Naive thymus-derived CD4-positive, alpha-beta T cell (primary cell): ENCODE data around the gene DUS2. TPM values are rescaled to one million over a fixed set of nuclear protein-coding genes. Genes with fewer than 3 reads are reported as not detected.

Source experiments
- ATAC-seq: fragments of 150-1000 bp; cut with Tn5 transposase; 2 replicates; pipeline ENCODE4 v1.10.0; 2021; ENCODE audit warnings: mild to moderate bottlenecking, moderate library complexity
- CTCF ChIA-PET: fragments of 350-600 bp; sonication (Branson Sonifier 250); formaldehyde crosslinking; loops from one replicate; lab custom pipeline; 2021; ENCODE audit warnings: antibody characterized with exemption; lab: Charles Lee
- POLR2A ChIA-PET: fragments of 350-600 bp; sonication (Branson Sonifier 250); formaldehyde crosslinking; loops from one replicate; lab custom pipeline; 2021; ENCODE audit warnings: antibody characterized with exemption, inconsistent platforms; lab: Charles Lee
- DNase-seq, 9 donors: peaks; one replicate each; pipeline versions ENCODE4 v3.0.0 to v3.0.0-alpha.2; 2020 to 2022; ENCODE audit warnings: mixed read lengths in 1 of 9
- H3K27ac ChIP-seq: one replicate; pipeline ENCODE4 v1.7.0; 2013; ENCODE audit warnings: mild to moderate bottlenecking, low read depth, low read length, moderate library complexity
- H3K27me3 ChIP-seq, 2 donors: one replicate each; pipeline ENCODE4 v1.7.0; 2013; ENCODE audit warnings: low read length in 2 of 2, mild to moderate bottlenecking in 2 of 2, moderate library complexity in 2 of 2; ENCODE audit not compliant: control insufficient read depth in 2 of 2, insufficient read depth in 2 of 2
- H3K36me3 ChIP-seq, 3 experiments: 1 replicate in 2 of 3; 2 replicates in 1 of 3; pipeline ENCODE4 v1.7.0; 2013; ENCODE audit warnings: low read length in 3 of 3, mild to moderate bottlenecking in 3 of 3, moderate library complexity in 1 of 3; ENCODE audit not compliant: insufficient read depth in 3 of 3, control insufficient read depth in 2 of 3
- H3K4me1 ChIP-seq, 2 donors: one replicate each; pipeline ENCODE4 v1.7.0; 2013; ENCODE audit warnings: low read length in 2 of 2, mild to moderate bottlenecking in 2 of 2, moderate library complexity in 1 of 2; ENCODE audit not compliant: control insufficient read depth in 2 of 2, insufficient read depth in 2 of 2
- H3K4me3 ChIP-seq: 2 replicates; pipeline ENCODE4 v1.7.0; 2013; ENCODE audit warnings: mild to moderate bottlenecking, low read length
- H3K9me3 ChIP-seq, 3 experiments: 1 replicate in 2 of 3; 2 replicates in 1 of 3; pipeline ENCODE4 v1.7.0; 2013; ENCODE audit warnings: low read length in 3 of 3; ENCODE audit not compliant: control insufficient read depth in 2 of 3
- H3K27ac Mint-ChIP-seq, 9 donors: one replicate each; pipeline ENCODE4 v1.8.0; 2020 to 2022; ENCODE audit warnings: mixed read lengths in 9 of 9, mild to moderate bottlenecking in 8 of 9, moderate library complexity in 5 of 9, inconsistent platforms in 2 of 9
- H3K27me3 Mint-ChIP-seq, 5 donors: one replicate each; pipeline ENCODE4 v1.8.0; 2021 to 2022; ENCODE audit warnings: mixed read lengths in 5 of 5, mild to moderate bottlenecking in 1 of 5
- H3K36me3 Mint-ChIP-seq, 5 donors: one replicate each; pipeline ENCODE4 v1.8.0; 2020 to 2022; ENCODE audit warnings: mixed read lengths in 5 of 5, mild to moderate bottlenecking in 3 of 5, inconsistent platforms in 1 of 5
- H3K4me1 Mint-ChIP-seq, 7 donors: one replicate each; pipeline ENCODE4 v1.8.0; 2020 to 2022; ENCODE audit warnings: mixed read lengths in 7 of 7, mild to moderate bottlenecking in 3 of 7, inconsistent platforms in 1 of 7
- H3K4me3 Mint-ChIP-seq, 10 donors: one replicate each; pipeline ENCODE4 v1.8.0; 2020 to 2022; ENCODE audit warnings: mild to moderate bottlenecking in 10 of 10, mixed read lengths in 10 of 10, moderate library complexity in 6 of 10, inconsistent platforms in 2 of 10
- H3K9me3 Mint-ChIP-seq, 11 donors: one replicate each; pipeline ENCODE4 v1.8.0; 2020 to 2022; ENCODE audit warnings: mixed read lengths in 11 of 11, mild to moderate bottlenecking in 4 of 11, inconsistent platforms in 1 of 11, moderate library complexity in 1 of 11
- intact Hi-C, 2 donors: fragments of 100-400 bp; cut with micrococcal nuclease; formaldehyde crosslinking; loops; one replicate each; pipeline ENCODE4 v1.15.1; 2023
- polyA plus RNA-seq, 2 donors: library from polyadenylated mRNA; unstranded; fragments of 300-500 nt; fragmentation: Illumina TruSeq; gene quantifications; one replicate each; pipeline ENCODE4 v1.2.3, GENCODE V29; 2021
- total RNA-seq, 6 experiments: library from RNA in 5 of 6; stranded (reverse) in 5 of 6; gene quantifications; 1 replicate in 5 of 6; 2 replicates in 1 of 6; pipeline ENCODE4 v1.2.3 and lab custom pipeline; 2021 to 2026

The DUS2 gene
- total and polyA plus RNA-seq, 7 experiments from 2014 or later: 8.7 to 25.9 (median 15.3) TPM

GRCh38 chr16:68066763-68067162 lies 43.7 kb downstream of the DUS2 start:
- no peaks in the 10 kb centered on the region for H3K27me3 Mint-ChIP-seq
- H3K27ac Mint-ChIP-seq: peak overlapping the region in 8 of 9 donors; percentile 36 to 84 (median 73)
- Histone ChIP-seq H3K9me3 (no peaks in the 10 kb centered on the region), H3K27me3 (no peaks in the 10 kb centered on the region), H3K4me1 (peaks cover 70 to 72% of the 10 kb centered on the region in 2 donors), H3K27ac (peak overlapping the region; percentile 31), H3K4me3 (no peak overlapping the region), H3K36me3 (no peaks in the 10 kb centered on the region)
- H3K36me3 Mint-ChIP-seq: peaks cover 0 to 38% (median 4%) of the 10 kb centered on the region in 5 donors
- no peaks in the 10 kb centered on the region for H3K9me3 Mint-ChIP-seq
- ATAC-seq: no peak
- CTCF ChIA-PET: interaction anchor here (0.6 to 6.0 kb wide), 3 partner anchors 14 to 27 kb away, joined by 3 to 30 read pairs (median 5); partner anchors contain the start of gene NFATC3
- peaks cover 64 to 92% (median 81%) of the 10 kb centered on the region in 7 donors for H3K4me1 Mint-ChIP-seq
- POLR2A ChIA-PET: interaction anchor here (17.2 kb wide), 1 partner anchor 17 kb away, joined by 300 read pairs; the partner anchor contains the start of gene NFATC3
- intact Hi-C loops: no loop called here
- no peak overlapping the region for H3K4me3 Mint-ChIP-seq
- DNase-seq: no peak

- Mint-ChIP-seq H3K9me3 (no peaks in the 10 kb centered on the region), H3K36me3 (peaks cover 0 to 39% (median 6%) of the 10 kb centered on the region in 5 donors), H3K27ac (peak overlapping the region in 8 of 9 donors; percentile 27 to 88 (median 72)), H3K4me3 (peak overlapping the region in 3 of 10 donors; percentile 21 to 55 (median 27)), H3K27me3 (no peaks in the 10 kb centered on the region), H3K4me1 (peaks cover 62 to 89% (median 81%) of the 10 kb centered on the region in 7 donors)
- CTCF ChIA-PET: interaction anchor here (0.7 to 4.9 kb wide), 7 partner anchors 8 to 392 kb away, joined by 3 to 57 read pairs (median 3); partner anchors contain the start of gene NFATC3
- DNase-seq (no peak), ATAC-seq (no peak)
- H3K4me3 ChIP-seq: no peak overlapping the region
- peaks cover 68 to 71% of the 10 kb centered on the region in 2 donors for H3K4me1 ChIP-seq
- POLR2A ChIA-PET: interaction anchor here (0.7 to 17.2 kb wide), 3 partner anchors 15 to 376 kb away, joined by 3 to 300 read pairs (median 7); partner anchors contain the start of gene NFATC3
- H3K9me3 ChIP-seq: no peaks in the 10 kb centered on the region
- H3K27me3 ChIP-seq: no peaks in the 10 kb centered on the region
- H3K27ac ChIP-seq: peak overlapping the region; percentile 59
- intact Hi-C loops: no loop called here
- peaks cover 0 to 8% (median 0%) of the 10 kb centered on the region in 3 experiments for H3K36me3 ChIP-seq
These were observed 45.8 kb downstream of the DUS2 start for GRCh38 chr16:68068926-68069325.

GRCh38 chr16:68069511-68070248 lies 46.6 kb downstream of the DUS2 start:
- H3K4me1 Mint-ChIP-seq: peaks cover 63 to 89% (median 81%) of the 10 kb centered on the region in 7 donors
- H3K4me3 Mint-ChIP-seq: peak overlapping the region; percentile 33 to 80 (median 69)
- DNase-seq (peak in 7 of 9 donors; percentile 37 to 64 (median 61)), ATAC-seq (peak; percentile 71)
- Histone ChIP-seq H3K36me3 (peaks cover 0 to 8% (median 0%) of the 10 kb centered on the region in 3 experiments), H3K27ac (peak overlapping the region; percentile 59), H3K4me1 (peaks cover 68 to 71% of the 10 kb centered on the region in 2 donors), H3K9me3 (no peaks in the 10 kb centered on the region), H3K27me3 (no peaks in the 10 kb centered on the region), H3K4me3 (peak overlapping the region; percentile 46)
- intact Hi-C loops: loop anchor here (1.0 to 2.0 kb wide), 3 partner anchors 10 to 16 kb away; partner anchors contain the start of gene NFATC3 (in 2 of the 2)
- H3K36me3 Mint-ChIP-seq: peaks cover 0 to 39% (median 10%) of the 10 kb centered on the region in 5 donors
- no peaks in the 10 kb centered on the region for H3K9me3 Mint-ChIP-seq
- ChIA-PET POLR2A (interaction anchor here (0.6 to 17.2 kb wide), 7 partner anchors 9 to 97 kb away, joined by 3 to 300 read pairs (median 3); partner anchors contain the start of gene NFATC3), CTCF (interaction anchor here (0.6 to 4.9 kb wide), 11 partner anchors 9 to 393 kb away, joined by 3 to 57 read pairs (median 3); partner anchors contain the start of gene NFATC3)
- H3K27ac Mint-ChIP-seq: peak overlapping the region; percentile 69 to 94 (median 85)
- no peaks in the 10 kb centered on the region for H3K27me3 Mint-ChIP-seq

- Mint-ChIP-seq H3K27me3 (no peaks in the 10 kb centered on the region), H3K9me3 (no peaks in the 10 kb centered on the region), H3K27ac (peak overlapping the region; percentile 69 to 94 (median 85)), H3K4me1 (peaks cover 64 to 89% (median 82%) of the 10 kb centered on the region in 7 donors), H3K36me3 (peaks cover 2 to 41% (median 9%) of the 10 kb centered on the region in 5 donors), H3K4me3 (peak overlapping the region; percentile 33 to 80 (median 69))
- ATAC-seq (no peak), DNase-seq (no peak)
- Histone ChIP-seq H3K27ac (peak overlapping the region; percentile 59), H3K4me1 (peaks cover 68 to 70% of the 10 kb centered on the region in 2 donors), H3K4me3 (peak overlapping the region; percentile 46), H3K9me3 (no peaks in the 10 kb centered on the region), H3K36me3 (peaks cover 0 to 8% (median 0%) of the 10 kb centered on the region in 3 experiments), H3K27me3 (no peaks in the 10 kb centered on the region)
- ChIA-PET POLR2A (interaction anchor here (0.6 to 17.2 kb wide), 8 partner anchors 7 to 255 kb away, joined by 3 to 300 read pairs (median 4); partner anchors contain the start of gene NFATC3), CTCF (interaction anchor here (0.6 to 4.9 kb wide), 10 partner anchors 10 to 254 kb away, joined by 3 to 57 read pairs (median 3); partner anchors contain the start of gene NFATC3)
- intact Hi-C loops: loop anchor here (1.0 to 2.0 kb wide), 3 partner anchors 9 to 15 kb away; partner anchors contain the start of gene NFATC3 (in 2 of the 2)
These were observed 47.2 kb downstream of the DUS2 start for GRCh38 chr16:68070249-68070730.

GRCh38 chr16:68070806-68071517 lies 47.9 kb downstream of the DUS2 start:
- intact Hi-C loops: loop anchor here (1.0 to 2.0 kb wide), 5 partner anchors 8 to 158 kb away; partner anchors contain the start of gene NFATC3 (in 2 of the 2)
- peak overlapping the region; percentile 46 for H3K4me3 ChIP-seq
- peak in 2 of 9 donors; percentile 33 to 34 for DNase-seq
- H3K27me3 ChIP-seq: no peaks in the 10 kb centered on the region
- Mint-ChIP-seq H3K4me3 (peak overlapping the region; percentile 25 to 80 (median 69)), H3K27ac (peak overlapping the region; percentile 76 to 94 (median 88)), H3K9me3 (no peaks in the 10 kb centered on the region), H3K27me3 (no peaks in the 10 kb centered on the region), H3K36me3 (peaks cover 3 to 44% (median 9%) of the 10 kb centered on the region in 5 donors), H3K4me1 (peaks cover 66 to 89% (median 84%) of the 10 kb centered on the region in 7 donors)
- ChIA-PET POLR2A (interaction anchor here (0.6 to 17.2 kb wide), 6 partner anchors 8 to 255 kb away, joined by 3 to 300 read pairs (median 6); partner anchors contain the start of gene NFATC3), CTCF (interaction anchor here (0.6 to 4.9 kb wide), 12 partner anchors 12 to 202 kb away, joined by 3 to 57 read pairs (median 4); partner anchors contain the start of gene NFATC3)
- H3K27ac ChIP-seq: peak overlapping the region; percentile 59
- H3K36me3 ChIP-seq: peaks cover 0 to 14% (median 0%) of the 10 kb centered on the region in 3 experiments
- H3K4me1 ChIP-seq: peaks cover 68 to 71% of the 10 kb centered on the region in 2 donors
- no peaks in the 10 kb centered on the region for H3K9me3 ChIP-seq
- no peak for ATAC-seq
